ENCODE results near the gene RBM43.
A peak's percentile ranks its signal among the peaks of the same experiment; 100 is the strongest.
"Not testable (repeated sequence)": the region's sequence is repeated elsewhere in the genome, so short reads cannot be mapped to it uniquely, and the experiment has no call there.

RBM43 gene

DNA sequence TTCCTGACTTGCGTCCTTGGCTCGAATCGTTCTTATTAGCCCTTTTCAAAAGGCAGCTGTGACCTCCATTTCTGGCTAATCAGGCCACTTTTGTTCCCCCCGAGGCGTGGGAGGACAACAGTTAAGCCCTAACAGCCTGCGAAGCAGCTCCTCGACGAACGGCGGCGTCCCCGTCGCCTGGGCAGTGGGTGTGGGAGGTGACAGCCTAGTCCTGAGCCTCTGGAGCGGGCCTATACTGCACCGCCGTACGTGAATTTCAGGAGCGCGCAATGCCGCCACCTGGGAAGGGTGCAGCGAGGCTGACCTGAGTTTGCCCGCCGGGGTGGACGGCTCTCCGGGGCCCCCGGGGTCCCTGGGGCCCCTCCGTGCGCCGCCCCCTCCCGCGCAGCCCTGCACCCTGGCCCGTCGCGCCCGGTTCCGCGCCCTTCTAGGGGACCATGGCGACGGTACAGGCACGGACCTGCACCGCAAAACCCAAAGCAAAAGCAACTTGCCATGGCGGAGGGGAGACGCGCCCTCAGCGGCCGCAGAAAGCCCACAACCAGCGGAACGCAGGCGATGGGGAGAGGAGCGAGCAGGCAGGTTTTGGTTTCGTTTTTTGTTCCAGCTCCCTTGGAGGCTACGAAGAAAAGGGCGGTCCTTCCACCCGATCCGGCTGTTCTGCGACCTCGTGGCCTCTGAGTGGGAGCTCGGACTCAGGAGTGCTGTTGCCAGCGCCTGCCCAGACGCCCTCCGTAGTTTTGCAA is at the start of gene RBM43:
TSS of gene RBM43 (minus strand) at position 633 of the 746 bp plus-strand sequence. CDS start at position 497, 136 bp downstream.
- H3K27ac ChIP-seq, result peak within 1 kb of the TSS; percentile 94
- TF ChIP-seq, protein P1, sequence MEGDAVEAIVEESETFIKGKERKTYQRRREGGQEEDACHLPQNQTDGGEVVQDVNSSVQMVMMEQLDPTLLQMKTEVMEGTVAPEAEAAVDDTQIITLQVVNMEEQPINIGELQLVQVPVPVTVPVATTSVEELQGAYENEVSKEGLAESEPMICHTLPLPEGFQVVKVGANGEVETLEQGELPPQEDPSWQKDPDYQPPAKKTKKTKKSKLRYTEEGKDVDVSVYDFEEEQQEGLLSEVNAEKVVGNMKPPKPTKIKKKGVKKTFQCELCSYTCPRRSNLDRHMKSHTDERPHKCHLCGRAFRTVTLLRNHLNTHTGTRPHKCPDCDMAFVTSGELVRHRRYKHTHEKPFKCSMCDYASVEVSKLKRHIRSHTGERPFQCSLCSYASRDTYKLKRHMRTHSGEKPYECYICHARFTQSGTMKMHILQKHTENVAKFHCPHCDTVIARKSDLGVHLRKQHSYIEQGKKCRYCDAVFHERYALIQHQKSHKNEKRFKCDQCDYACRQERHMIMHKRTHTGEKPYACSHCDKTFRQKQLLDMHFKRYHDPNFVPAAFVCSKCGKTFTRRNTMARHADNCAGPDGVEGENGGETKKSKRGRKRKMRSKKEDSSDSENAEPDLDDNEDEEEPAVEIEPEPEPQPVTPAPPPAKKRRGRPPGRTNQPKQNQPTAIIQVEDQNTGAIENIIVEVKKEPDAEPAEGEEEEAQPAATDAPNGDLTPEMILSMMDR (conservative IDR thresholded peaks at IDR 0.05; ENCODE audit: low read depth), result no peak
- ChIA-PET CTCF (interaction anchor here (0.6 to 1.2 kb wide), 3 partner anchors 22 to 149 kb away, joined by 3 read pairs; no protein-coding TSS in a partner anchor), POLR2A (ENCODE audit: low non-redundant PET) (no interaction called here)
- peak; percentile 81 for DNase-seq (ENCODE audit: low spot score)

DNA sequence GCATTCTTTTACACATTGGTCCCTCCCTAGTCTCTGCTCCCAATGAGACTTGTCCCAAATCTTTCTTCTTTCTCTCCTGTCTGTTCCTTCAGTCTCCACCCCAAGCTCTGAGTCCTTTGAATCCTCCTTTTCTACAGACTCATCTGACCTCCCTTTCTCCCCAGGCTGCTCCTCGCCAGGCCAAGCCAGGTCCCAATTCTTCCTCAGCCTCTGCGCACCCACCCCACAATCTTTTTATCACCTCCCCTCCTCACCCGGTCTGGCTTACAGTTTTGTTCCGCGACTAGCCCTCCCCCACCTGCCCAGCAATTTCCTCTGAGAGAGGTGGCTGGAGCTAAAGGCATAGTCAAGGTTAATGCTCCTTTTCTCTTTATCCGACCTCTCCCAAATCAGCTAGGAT is 48.6 kb upstream of the RBM43 start:
- POLR2A ChIA-PET (ENCODE audit: low non-redundant PET); H3K27ac ChIP-seq; DNase-seq (ENCODE audit: low spot score); CTCF ChIA-PET: not testable (repeated sequence)

DNA sequence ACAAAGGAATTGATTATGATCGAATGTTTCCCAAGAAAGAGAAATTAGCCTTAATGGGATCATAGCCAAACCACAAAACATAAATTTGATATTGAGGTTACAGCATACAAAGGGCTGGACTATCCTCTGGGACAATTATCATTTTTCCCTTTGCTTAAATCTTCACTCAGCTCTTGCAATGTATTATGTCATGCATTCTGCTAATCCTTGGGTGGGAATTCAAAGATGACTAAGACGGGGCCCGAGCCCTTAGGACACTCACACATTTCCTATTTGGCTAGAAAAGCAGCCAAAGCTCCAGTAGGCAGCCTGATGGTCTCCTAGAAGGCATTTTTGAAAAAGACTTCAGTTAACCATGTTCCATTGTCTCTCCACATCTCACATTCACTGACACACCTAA is 45.0 kb upstream of the RBM43 start:
- ChIA-PET CTCF (no interaction called here), POLR2A (ENCODE audit: low non-redundant PET) (no interaction called here)
- TF ChIP-seq, protein P1 (conservative IDR thresholded peaks at IDR 0.05; ENCODE audit: low read depth), result no peak
- no peak overlapping the region for H3K27ac ChIP-seq
- peak; percentile 76 for DNase-seq (ENCODE audit: low spot score)

DNA sequence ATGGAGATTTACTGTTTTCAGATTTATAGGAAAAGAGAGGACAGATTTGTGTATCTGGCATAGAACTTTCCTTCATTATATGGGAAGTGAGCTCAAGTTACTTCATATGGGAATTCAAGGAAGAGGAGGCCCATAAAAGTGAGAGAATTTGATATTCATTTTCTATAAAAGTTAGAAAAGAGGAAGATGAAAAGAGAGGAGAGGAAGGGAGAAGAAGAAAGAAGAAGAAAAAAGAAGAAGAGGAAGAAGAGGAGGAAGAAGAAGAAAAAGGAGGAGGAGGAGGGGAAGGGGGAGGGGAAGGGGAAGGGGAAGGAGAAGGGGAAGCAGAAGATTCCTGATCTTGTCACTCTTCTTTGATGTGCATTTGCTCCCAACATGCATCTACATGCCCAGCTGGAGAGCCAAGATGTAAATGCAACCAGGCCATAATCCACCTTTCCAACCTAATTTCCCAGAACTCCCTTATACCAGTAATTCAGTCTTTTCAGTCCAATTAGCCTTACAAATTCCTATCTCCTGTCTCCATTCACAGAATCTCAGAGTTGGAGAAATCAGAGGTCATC is 43.5 kb upstream of the RBM43 start:
- no peak overlapping the region for H3K27ac ChIP-seq
- TF ChIP-seq, protein P1 (conservative IDR thresholded peaks at IDR 0.05; ENCODE audit: low read depth), result no peak
- ChIA-PET CTCF (interaction anchor here (0.7 kb wide), 1 partner anchor 15 kb away, joined by 7 read pairs; no protein-coding TSS in a partner anchor), POLR2A (ENCODE audit: low non-redundant PET) (no interaction called here)
- DNase-seq (ENCODE audit: low spot score), result no peak

DNA sequence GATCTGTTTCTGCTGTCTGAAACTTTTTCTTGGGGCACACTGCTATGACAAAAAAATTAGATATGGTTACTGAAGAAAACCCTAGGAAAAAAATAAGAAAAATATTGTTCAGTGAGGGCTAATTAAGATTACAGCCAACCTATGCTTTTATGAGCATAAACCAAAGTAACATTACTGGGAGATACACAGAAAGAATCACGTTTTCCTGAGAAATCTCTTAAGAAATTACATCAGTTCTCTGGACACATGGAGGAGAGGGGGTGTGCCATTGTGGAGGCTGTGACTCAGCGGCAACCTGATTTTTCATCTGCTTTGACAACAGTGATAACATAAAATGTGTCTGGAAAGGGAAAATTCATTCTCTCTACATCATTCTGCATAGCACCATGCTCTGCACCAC is 41.2 kb upstream of the RBM43 start:
- no peak overlapping the region for H3K27ac ChIP-seq
- ChIA-PET CTCF (interaction anchor here (0.6 kb wide), 1 partner anchor 19 kb away, joined by 3 read pairs; no protein-coding TSS in a partner anchor), POLR2A (ENCODE audit: low non-redundant PET) (no interaction called here)
- DNase-seq (ENCODE audit: low spot score), result peak; percentile 28
- TF ChIP-seq, protein P1 (conservative IDR thresholded peaks at IDR 0.05; ENCODE audit: low read depth), result no peak

DNA sequence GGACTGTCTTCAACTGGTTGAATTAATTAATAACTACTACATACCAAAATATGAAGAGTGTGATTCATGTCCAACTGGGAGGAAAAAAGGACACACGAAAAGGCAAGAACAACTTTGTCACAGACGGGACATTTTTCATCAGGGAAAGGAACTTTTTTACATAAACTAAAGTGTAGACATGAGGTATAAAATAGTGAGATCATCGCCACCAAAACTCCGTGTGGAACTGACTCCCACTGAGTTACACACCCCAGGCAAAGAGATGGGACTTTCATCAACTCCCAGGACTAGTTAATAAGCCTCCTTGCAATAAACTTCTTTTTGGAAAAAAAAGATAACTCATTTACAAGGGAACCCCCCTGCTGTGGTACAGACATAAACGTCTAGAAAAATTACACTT is 40.7 kb upstream of the RBM43 start:
- no peak for DNase-seq (ENCODE audit: low spot score)
- POLR2A ChIA-PET (ENCODE audit: low non-redundant PET), result no interaction called here
- no peak overlapping the region for H3K27ac ChIP-seq
- TF ChIP-seq, protein P1 (conservative IDR thresholded peaks at IDR 0.05; ENCODE audit: low read depth), result no peak
- CTCF ChIA-PET, result interaction anchor here (0.6 kb wide), 2 partner anchors 19 to 572 kb away, joined by 3 to 6 read pairs; no protein-coding TSS in a partner anchor

All from RWPE1 (cell line).